Nephron progenitor cell (in vitro differentiated cells): ENCODE measurements around the gene PPP2R5E.

Experiments used
- DNase-seq: peaks from one replicate; pipeline ENCODE4 v3.0.0; 2021
- H3K27ac Mint-ChIP-seq: 2 replicates; pipeline ENCODE4 v1.8.0; 2021; ENCODE audit warnings: mild to moderate bottlenecking, moderate library complexity, mixed read lengths
- H3K27me3 Mint-ChIP-seq: 2 replicates; pipeline ENCODE4 v1.8.0; 2021; ENCODE audit warnings: mild to moderate bottlenecking, low read depth, mixed read lengths; ENCODE audit not compliant: poor library complexity
- H3K36me3 Mint-ChIP-seq: 2 replicates; pipeline ENCODE4 v1.8.0; 2021; ENCODE audit warnings: low read depth, mixed read lengths
- H3K4me1 Mint-ChIP-seq: 2 replicates; pipeline ENCODE4 v1.8.0; 2021; ENCODE audit warnings: mixed read lengths
- H3K4me3 Mint-ChIP-seq: 2 replicates; pipeline ENCODE4 v1.8.0; 2021; ENCODE audit warnings: mild to moderate bottlenecking, moderate library complexity, mixed read lengths
- H3K9me3 Mint-ChIP-seq: 2 replicates; pipeline ENCODE4 v1.8.0; 2021; ENCODE audit warnings: mild to moderate bottlenecking, moderate library complexity, mixed read lengths
- CTCF ChIP-seq: fragments of 200-600 bp; sonication (generic); IDR thresholded peaks from 2 replicates; pipeline ENCODE4 v1.5.0; 2021; ENCODE audit warnings: antibody characterized with exemption

The PPP2R5E gene

DNA sequence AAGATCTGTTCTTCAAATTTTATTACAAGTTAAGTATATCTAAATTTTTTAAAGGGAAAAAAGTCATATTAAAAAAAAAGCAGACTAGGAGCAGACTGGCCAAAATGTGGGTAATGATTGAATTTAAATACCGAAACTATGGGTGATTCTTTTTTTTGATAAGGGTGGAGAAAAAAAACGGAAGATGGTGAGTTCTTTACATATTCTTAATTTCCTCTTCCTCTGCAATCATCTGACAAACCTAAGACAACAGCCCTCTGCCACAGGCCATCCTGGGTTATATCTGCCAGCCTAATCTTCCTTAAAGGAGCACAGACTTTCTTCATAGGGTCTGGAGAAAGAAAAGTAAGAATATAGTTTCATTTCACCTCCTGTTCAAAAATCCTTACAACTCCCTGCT is 108.0 kb downstream of the PPP2R5E start:
- TF ChIP-seq CTCF = no peak
- no peak overlapping the region for H3K27ac Mint-ChIP-seq
- no peak for DNase-seq
- no peak overlapping the region for H3K4me3 Mint-ChIP-seq
- H3K36me3 Mint-ChIP-seq = peaks cover 4% of the 10 kb centered on the region
- H3K4me1 Mint-ChIP-seq = peaks cover 44% of the 10 kb centered on the region
- no peaks in the 10 kb centered on the region for H3K27me3 Mint-ChIP-seq
- no peaks in the 10 kb centered on the region for H3K9me3 Mint-ChIP-seq

- Mint-ChIP-seq H3K27me3 (no peaks in the 10 kb centered on the region), H3K4me3 (no peak overlapping the region), H3K27ac (peak overlapping the region; percentile 0), H3K36me3 (no peaks in the 10 kb centered on the region), H3K4me1 (peaks cover 43% of the 10 kb centered on the region), H3K9me3 (no peaks in the 10 kb centered on the region)
- no peak for DNase-seq
- TF ChIP-seq CTCF = no peak
Measured at GRCh38 chr14:63432888-63433552, 110.2 kb downstream of the PPP2R5E start.

DNA sequence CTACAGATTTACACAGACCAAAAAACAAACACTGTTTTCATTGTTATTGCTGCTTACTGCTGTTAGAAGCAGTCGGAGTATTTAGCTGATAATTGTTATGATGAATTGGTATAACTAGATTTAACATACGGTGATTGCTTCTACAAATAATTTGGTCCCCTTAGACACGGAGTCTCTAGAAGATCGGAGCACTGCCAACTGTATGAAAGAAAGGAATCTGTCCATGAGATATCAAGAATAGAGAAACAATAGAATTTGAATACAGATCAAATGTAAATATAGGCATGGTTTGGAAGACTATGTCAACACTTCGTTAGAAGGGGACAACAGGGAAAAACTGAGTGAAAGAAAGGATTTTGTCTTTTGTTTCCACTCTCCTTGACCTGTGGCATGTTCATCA is 110.9 kb downstream of the PPP2R5E start:
- no peak overlapping the region for H3K4me3 Mint-ChIP-seq
- H3K4me1 Mint-ChIP-seq = peaks cover 39% of the 10 kb centered on the region
- H3K9me3 Mint-ChIP-seq = no peaks in the 10 kb centered on the region
- no peak for TF ChIP-seq CTCF
- H3K27ac Mint-ChIP-seq = peak overlapping the region; percentile 94
- H3K27me3 Mint-ChIP-seq = no peaks in the 10 kb centered on the region
- no peak for DNase-seq
- no peaks in the 10 kb centered on the region for H3K36me3 Mint-ChIP-seq

- Mint-ChIP-seq H3K27ac (no peak overlapping the region), H3K9me3 (no peaks in the 10 kb centered on the region), H3K36me3 (no peaks in the 10 kb centered on the region), H3K4me1 (peaks cover 40% of the 10 kb centered on the region), H3K27me3 (no peaks in the 10 kb centered on the region), H3K4me3 (no peak overlapping the region)
- DNase-seq = no peak
- TF ChIP-seq CTCF = no peak
Measured at GRCh38 chr14:63431466-63431865, 111.7 kb downstream of the PPP2R5E start.

DNA sequence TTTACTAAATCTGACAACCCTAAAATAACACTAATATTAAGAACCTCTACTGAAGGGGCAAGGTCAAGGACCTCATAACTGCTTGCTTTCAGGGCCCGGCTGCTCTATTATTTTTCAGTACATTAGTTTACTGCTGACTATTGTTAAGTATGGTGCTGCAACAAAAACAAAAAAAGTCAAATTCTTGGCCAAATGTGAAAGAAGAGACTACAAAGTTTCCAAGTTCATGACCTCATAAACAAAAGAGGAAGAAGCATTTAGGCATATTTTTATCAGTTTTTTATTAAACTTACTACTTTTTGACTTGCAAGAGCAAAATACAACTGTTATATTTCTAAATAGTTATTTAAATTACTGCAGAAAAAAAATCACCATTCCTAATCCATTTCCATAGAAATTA is 114.7 kb downstream of the PPP2R5E start:
- TF ChIP-seq CTCF = no peak
- H3K9me3 Mint-ChIP-seq = peaks cover 4% of the 10 kb centered on the region

GRCh38 chr14:63426838-63427352 is 116.3 kb downstream of the PPP2R5E start:
- no peak overlapping the region for H3K27ac Mint-ChIP-seq
- TF ChIP-seq CTCF = no peak
- no peak for DNase-seq

More for the DNA sequence above, 114.7 kb downstream of the PPP2R5E start:
- Mint-ChIP-seq H3K36me3 (peaks cover 25% of the 10 kb centered on the region), H3K4me1 (peaks cover 28% of the 10 kb centered on the region), H3K27ac (no peak overlapping the region), H3K4me3 (no peak overlapping the region), H3K27me3 (no peaks in the 10 kb centered on the region)
- no peak for DNase-seq

More at GRCh38 chr14:63426838-63427352, 116.3 kb downstream of the PPP2R5E start:
- H3K9me3 Mint-ChIP-seq = peaks cover 4% of the 10 kb centered on the region
- H3K4me3 Mint-ChIP-seq = no peak overlapping the region
- H3K27me3 Mint-ChIP-seq = no peaks in the 10 kb centered on the region
- peaks cover 31% of the 10 kb centered on the region for H3K36me3 Mint-ChIP-seq
- peaks cover 16% of the 10 kb centered on the region for H3K4me1 Mint-ChIP-seq
